OCI-LY7 (cell line): ENCODE data around the gene UBE2L3.

Experiments used
- CTCF ChIP-seq: fragments of 200-600 bp; sonication (generic); conservative IDR thresholded peaks from 2 replicates; pipeline ENCODE4 v1.5.1; 2014; ENCODE audit warnings: mild to moderate bottlenecking, antibody characterized with exemption, low read length, moderate library complexity, mixed read lengths
- EZH2phosphoT487 ChIP-seq: fragments of 200-600 bp; sonication (generic); IDR thresholded peaks from 2 replicates; pipeline ENCODE4 v1.6.1; 2018; ENCODE audit warnings: low read depth, borderline replicate concordance, mild to moderate bottlenecking, mixed run types, antibody characterized with exemption, low read length, moderate library complexity, mixed read lengths

- no peak for TF ChIP-seq CTCF
- no peak for TF ChIP-seq EZH2phosphoT487
Observed at GRCh38 chr22:21633481-21633880, 66.0 kb downstream of the UBE2L3 start.
